Measurements from ENCODE around the gene NACC2.

NACC2 gene

DNA sequence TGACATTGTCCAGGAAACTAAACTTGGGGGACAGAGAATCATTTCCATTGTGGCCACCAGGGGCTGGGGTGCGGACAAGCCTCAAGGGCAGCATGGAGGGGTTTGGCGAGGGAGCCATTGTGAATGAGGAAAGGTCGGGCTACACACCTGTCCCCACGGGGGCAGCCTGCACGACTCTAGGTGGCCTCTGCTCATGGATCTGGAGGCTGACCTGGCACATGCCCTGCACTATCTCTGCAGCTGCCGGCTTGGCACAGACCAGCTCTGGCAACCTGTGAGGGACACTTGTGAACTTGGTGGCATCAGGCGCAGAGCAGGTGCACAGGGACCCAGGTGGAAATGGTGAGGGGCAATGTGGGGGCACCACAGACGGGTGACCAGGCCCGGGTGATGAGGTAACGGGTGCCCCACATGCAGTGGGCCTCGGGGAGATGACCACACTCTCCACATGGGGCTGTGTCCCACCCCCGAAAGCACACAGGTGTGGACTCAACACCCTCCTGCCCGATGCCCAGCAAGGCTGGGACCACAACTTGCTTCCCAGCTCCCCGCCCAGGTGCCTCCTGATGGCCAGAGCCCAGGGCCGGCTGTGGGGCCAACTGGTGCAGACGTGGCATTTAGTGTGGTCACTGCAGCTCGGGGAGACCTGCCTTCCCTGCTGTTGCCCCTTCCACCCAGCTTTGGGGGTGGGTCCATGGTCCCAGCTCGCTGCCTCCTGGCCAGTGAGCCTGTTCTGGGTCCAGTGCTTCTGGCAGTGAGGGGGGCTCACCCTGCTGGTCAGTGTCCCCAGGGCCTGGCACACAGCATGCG is 73.0 kb downstream of the NACC2 start:
- no peak for DNase-seq (ENCODE audit: low spot score)

DNA sequence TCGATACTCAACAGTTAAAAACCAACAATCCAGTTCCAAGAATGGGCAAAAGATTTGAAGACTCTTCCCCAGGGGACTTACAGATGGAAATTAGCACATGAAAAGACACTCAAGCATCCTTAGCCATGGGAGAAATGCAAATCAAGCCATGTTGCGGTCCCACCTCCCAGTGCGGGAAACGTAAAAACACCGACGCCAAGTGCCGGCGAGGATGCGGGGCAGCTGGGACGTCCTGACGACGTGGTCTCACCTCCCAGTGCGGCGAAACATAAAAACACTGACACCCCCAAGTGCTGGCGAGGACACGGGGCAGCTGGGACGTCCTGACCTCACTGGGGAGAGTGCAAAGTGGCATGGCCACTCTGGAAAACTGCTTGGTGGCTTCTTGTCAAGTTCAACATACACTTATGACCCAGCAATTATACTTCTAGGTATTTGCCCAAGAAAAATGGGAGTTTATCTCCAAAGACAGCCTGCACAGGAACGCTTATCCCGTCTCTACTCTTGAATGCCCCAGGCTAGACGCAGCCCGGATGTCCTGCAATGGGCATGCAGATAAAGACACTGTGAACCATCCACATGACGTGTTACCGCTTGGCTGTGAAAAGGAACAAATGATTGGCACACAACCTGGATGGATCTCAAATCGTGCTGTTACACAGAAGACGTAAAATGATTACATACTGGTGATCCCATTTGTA is 73.8 kb downstream of the NACC2 start:
- DNase-seq (ENCODE audit: low spot score), result no peak

DNA sequence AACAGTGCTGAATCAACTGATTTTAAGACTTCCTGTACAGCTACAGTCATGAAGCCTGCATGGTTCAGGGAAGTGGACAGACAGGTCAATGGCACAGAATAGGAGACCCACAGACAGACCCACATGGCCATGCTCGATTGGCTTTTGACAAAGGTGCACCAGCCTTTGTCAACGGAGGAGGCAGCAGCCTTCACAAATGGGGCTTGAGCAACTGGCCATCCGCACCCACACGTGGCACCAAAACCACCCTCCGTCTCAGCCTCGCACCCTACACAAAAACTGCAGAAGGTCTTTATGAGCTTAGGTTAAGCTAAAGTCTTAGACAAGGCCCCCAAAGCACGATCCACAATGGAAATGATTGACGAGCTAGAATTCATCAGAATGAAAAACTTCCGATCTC is 74.4 kb downstream of the NACC2 start:
- no peak for DNase-seq (ENCODE audit: low spot score)

DNA sequence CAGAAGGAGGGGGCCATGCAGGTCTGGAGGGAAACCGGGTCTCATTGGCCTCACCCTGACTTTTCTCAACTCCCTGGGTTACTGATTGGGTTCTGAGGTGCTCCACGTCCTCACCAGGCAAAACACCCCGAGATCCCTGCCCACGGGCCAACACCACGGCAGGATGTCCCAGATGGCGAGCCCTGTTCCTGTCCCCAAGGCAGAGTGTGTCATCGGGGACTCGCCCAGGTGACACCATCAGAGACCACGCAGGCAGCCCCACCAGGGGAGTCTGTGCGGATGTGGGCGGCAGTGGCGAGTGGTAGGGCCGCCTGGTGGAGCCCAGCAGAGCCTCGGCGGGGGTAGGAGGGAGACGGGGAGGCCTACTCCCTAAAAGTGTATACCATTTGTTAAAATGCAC is 74.9 kb downstream of the NACC2 start:
- DNase-seq (ENCODE audit: low spot score), result no peak

DNA sequence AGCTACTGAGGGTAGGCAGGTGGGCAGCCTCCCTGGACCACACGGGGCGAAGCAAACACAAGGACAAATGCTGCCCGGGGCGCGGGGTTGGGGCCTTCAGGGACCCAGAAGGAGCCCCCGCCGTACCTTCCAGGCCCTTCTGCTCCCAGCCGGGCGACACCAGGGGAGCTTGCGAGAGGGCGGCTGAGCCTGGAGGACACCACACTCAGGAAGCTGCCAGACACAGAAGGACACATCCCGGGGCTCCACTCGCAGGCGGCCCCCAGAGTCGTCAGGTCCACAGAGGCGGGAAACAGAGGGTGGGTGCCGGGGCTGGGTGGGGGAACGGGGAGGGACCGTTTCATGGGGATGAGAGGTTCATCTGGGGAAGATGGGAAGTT is 75.4 kb downstream of the NACC2 start:
- no peak for DNase-seq (ENCODE audit: low spot score)

DNA sequence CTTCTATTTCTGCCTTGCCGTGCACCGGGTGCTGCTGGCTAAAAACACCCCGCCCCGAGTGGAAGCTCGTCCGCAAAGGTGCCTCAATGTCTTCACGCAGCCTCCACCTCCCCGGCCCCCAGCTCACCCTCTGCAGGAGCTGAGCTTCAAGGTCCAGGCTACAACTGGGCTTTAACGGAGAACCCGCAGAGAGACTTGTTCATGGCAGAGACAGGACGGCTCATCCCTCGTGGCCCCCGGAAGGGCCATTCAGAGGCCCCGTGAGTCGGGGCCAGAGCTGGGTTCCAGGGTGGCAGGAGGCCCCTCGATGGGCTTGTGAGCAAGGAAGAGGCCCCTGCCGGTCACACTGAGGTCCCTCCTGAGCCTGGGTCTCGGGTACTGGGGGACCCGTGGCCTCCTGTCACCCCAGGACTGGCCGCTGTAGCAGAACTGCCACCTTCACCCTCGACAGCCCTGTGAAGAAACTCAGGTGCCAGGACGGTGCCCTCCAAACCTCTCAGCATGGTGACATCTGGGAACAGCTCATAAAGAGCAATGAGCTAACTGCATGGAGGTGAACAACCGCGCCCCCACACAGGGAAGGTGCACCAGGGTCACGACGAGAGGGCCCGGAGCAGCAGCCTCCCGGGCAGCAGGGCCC is 75.9 kb downstream of the NACC2 start:
- no peak for DNase-seq (ENCODE audit: low spot score)

DNA sequence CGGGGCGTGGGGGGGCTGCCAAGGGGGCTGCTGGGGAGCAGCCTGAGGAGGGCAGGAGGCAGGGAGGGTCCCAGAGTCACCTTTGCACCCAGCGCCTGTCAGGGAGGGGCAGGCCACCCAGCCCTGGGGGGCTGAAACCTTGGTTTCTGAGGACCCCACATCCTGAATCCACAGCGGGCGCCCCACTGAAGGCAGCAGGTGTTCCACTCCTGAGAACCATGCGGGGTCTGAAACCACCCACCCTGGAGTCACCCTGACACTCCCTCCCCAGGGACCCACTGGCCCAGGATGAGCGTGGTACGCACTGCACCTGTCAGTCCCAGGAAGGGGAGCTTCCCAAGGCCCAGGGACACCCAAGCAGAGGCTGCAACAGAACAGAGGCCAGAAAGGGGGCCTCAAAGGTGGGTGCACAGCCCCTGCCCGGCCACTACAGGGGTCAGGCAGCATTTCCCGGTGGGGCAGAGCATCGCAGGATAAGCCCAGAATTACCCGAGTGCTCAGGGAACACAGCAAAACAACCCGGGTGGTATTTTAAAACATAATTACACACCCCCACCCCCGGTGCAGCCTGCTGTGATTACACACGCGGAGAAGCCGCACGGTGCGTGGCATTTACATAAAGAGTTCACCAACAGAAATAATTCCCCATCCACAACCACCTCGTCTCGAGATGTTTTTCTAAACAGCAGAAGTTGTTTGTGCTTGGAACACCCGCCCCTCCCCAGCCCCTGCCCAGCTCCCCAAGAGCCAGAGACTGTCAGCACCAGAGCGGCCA is 76.6 kb downstream of the NACC2 start:
- no peak for DNase-seq (ENCODE audit: low spot score)

DNA sequence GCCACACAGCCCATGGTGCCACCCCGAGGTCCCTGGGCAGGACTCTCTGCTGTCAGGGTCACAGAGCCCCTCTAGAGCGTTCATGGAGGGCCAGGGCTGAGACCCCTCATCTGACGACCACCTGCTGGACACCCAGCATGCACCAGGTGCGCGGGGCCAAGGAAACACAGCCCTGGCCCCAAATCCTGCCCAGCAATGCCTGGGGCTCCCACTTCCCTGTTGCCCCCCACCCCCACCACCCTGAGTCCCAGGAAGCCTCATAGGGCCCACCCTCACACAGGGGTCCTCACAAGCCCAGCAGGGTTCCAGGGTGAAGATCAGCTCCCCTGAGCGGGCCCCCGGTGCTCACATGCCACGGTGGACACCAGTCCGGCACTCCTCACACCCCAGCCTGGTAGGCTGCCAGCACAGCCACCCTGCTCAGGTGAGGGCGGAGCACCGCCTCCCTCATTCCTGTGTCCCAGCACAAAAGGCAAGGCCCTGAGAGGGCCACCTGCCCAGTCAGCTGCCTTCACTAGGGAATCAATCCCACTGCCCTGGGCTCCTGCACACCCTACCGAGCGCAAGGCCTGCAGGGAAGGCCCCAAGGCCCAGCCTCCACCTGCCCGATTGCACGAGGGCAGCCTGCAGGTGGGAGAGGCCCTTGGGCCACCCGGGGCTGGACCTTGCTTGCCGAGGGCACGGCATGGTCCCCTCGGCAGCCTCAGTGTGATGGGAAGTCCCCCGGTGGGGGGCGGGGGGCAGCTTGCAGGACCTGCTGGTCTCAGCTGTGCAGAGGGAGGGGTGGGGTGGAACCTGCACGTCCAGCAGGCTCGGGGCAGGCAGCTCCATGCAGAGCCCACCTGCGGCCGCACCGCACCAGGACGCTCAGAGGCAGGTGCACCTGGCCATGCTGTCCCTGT is 77.5 kb downstream of the NACC2 start:
- no peak for DNase-seq (ENCODE audit: low spot score)

DNA sequence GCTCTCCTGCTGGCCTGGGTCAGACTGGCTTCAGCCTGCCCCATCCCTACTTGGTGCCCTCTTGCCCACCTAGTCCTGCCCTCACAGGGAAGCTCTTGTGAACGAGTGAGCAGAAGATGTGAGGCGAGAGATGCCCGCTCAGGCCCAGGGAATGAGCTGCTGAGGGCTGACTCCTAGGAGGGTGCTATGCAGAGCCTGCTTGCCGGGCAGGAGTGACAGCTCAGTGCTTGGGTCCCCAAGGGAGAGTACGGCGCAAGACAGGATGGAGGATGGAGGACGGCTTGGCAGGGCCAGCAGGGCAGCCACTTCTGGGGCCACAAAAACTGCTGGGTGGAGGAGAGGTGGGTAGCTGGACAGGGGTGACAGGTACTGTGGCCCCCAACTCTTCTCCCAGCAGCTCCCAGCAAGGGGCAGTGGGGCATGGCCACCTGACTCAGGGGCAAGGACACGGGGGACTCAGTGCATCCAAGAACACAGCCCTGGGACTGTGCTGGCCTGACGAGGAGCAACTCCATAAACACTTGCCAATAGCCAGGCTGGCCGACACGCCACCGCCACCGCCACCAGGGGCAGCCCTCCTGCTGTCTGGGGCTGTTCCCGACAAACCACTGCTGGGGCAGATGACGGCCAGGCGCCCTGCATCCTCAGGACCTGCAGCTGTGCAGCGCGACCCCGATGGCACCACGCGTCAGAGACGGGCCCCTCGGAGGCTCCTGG is 78.4 kb downstream of the NACC2 start:
- DNase-seq (ENCODE audit: low spot score), result no peak

DNA sequence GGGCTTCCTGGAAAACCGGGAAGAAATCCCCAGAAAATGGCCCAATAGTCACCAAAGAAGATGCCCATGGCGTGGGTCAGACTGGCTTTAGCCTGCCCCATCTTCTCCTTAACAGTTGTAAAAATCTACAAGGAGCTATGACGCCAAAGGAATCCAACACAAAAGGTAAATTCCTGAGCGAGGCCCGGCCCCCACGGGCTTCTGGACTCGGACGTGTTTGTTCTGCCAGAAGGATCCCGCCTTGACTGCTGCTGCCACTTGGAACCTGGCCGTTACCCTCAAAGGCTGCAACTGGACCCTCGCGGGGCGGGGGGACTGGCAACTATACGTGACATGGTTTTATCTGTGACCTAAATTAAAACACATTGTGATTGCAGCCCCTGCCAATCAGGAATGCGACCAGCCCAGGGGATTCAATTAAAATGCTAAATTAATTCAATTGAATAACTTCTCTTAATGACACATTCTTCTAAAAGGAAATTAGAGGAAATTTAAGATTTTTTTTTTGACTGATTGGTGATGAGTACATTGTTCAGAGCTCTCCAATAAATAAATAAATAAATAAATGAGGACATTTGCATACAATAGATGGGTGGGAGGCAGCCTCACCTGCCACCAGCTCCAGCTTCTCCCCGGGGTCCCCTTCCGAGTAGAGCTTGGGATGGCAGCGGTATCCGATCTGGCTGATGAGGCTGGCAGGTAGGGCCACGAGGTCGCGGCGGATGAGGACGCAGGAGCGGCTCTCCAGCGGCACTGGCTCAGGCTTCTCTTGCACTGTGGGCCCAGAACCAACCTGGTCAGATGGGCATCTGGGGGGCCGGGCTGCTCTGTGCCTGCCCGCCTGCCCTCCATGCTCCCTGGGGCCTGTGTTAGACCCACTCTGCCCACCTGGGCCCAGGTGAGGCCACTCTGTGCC is 79.2 kb downstream of the NACC2 start:
- no peak for DNase-seq (ENCODE audit: low spot score)

DNA sequence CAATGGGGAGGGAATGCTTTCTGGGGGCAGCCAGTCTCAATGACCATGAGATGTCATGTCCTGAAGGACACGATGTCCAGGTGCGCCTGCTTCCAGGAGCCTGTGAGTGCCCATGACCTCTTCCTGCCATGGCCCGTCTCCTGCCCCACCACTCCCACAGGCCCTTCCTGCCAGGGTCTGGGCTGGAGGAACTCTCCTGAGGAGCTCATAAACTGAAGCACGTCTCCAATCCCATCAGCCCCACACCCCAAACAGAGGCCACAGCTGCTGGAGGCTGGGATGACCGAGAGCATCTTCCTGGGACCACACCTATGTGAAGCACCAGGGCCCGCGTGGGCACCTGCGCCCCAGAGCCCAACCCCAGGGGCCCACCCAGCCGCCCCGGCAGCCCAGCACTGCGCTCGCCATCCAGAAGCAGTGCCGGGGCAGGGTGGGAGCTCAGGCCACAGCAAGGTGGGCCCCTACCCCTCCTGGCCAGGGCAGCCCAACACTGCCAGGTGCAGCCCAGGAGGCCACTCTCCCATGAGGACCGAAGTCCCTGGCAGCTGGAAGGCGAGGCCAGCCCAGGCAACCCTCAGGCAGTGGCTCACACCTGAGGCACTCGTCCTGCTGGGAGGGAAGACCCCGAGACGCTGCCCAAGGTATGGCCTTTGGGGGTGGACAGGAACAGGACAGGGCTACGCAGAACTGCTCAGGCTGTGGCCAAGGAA is 80.0 kb downstream of the NACC2 start:
- no peak for DNase-seq (ENCODE audit: low spot score)

DNA sequence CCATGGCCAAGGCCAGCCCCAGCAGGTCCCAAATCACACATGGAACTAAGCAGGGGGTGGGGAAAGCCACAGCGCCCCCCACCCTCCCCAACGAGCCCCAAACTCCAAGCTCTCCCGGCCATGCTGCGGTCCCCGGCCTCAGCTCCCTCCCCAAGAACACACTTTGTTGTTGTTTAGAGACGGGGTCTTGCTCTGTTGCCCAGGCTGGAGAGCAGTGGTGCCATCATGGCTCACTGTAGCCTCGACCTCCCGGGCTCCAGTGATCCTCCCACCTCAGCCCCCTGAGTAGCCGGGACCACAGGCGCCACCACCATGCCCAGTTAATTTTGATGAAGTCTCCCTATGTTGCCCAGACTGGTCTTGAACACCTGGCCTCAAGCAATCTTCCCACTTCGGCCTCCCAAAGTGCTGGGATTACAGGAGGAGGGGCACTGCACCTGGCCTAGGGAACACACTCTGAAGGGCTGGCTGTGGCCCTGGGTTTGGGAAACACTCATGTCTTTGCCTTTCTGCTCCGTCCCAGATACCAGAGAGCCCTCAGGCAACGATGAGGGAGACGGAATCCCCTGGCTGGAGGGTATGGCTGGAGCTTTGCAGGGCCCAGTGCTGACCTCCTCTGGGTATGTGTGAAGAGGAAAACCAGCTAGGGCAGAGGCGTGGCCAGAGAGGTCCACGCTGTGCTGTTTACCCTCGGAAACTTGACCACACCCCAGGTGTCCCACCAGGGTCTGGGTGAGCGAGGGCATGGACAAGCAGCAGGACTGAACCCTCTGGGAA is 80.8 kb downstream of the NACC2 start:
- no peak for DNase-seq (ENCODE audit: low spot score)

DNA sequence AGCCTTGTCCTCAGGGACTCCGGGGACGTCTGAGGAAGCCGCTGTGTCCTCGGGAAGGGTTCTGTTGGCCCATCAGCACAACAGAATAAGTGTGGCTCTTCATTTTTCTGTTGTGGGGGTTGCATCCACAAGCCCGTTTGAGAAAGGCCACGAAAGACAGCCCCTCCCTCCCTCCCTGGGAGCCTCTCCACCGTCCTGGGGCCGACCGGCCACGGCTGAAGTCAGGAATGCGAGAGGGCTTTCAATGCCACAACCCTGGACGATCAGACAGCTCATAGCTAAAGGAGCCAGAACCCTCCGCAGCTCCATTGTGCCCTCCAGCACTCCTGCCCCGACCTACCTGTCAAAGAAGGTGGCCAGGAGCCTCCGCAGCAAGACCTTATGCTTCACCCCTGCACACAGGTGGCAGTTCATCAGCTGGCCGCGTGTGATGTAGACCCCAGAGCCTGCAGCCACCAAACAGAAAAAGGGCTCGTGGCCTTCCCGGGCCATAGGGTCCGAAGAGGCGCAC is 81.5 kb downstream of the NACC2 start:
- no peak for DNase-seq (ENCODE audit: low spot score)

DNA sequence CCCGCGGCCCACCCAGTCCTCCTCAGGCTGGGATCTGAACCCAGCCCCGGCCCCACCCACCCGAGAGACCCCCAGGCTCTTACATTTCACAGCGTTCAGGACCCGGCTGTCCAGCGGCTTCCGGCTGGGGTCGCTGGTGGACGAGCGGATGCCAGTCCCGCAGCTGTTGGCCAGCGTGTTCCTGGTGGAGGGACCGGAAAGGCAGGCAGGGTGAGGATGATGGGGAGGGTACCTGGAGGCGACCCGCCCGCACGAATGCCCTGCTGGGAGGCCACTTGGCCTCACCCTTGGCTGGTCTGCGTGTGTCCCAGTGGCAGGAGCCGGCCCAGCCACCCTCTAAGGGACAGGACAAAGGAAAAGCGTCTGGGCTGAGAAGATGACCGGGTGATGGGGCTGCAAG is 82.0 kb downstream of the NACC2 start:
- DNase-seq (ENCODE audit: low spot score), result no peak

DNA sequence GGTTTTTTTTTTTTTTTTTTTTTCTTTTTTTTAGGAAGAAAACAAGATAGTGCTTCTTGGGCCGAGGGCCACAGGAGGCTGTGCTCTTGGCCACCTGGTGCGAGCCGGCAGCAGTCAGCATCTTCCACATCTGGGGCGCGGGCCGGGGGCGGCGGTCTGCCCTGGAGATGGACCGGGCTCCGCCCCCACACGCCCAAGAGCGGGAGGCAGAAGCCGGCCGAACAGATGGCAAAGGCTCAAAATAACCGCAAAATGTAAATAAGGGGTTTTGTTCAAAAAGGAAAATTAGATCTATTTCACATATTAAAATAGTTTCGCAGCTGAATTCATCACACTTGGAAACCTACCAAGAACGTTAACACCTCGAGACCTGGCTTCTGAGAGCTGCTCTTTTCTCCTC is 82.4 kb downstream of the NACC2 start:
- no peak for DNase-seq (ENCODE audit: low spot score)

DNA sequence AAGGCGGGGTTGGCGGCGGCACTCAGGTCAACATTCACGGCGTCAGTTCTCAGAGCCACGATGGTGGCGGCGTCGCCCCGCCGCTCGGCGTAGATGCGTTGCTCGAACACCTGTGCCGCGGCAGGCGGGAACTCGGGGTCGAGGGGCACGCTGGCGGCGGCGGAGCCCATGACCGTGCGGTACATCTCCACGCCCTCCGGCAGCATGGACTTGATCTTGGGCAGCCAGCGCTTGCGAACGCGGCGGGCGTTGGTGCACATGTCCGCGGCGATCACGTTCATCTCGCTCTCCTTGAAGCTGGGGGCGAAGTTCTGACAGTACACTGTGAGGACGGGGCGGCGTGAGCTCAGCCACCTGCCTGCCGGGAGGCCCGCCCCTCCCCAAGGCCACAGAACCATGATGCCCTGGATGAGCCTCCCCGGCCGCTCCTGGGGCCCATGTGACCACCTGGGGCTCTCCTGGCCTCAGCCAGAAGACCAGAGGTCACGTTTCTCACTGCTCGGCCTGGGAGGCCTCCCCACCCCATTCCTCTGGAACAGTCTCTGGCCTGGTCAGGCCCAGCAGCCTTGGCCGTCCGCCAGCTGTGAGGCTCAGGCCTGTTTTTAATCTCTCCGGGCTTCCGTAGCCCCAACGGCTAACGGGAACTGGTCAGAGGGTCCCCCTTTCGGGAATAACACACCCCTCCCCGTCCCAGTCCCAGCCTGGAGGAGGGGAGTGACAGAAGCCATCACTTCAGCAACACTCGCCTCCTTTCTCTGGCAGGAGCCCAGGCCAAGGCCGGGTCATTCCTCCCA is 83.2 kb downstream of the NACC2 start:
- DNase-seq (ENCODE audit: low spot score), result no peak

DNA sequence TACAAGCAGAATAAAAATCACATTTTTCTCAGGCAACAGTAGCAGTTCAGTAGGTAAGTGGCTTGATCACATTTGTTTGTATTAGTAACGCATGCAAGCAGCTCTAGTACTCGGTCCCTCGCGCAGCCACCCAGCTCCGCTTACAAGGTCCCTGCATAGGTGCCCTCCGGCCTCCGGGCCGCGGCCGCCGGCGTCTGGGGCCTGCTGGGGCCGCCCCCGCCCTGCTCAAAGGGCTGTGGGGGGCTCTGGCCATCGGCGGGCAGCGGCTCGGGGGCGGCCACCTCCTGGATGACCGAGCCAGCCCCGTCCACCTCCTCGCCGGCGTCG is 83.8 kb downstream of the NACC2 start:
- no peak for DNase-seq (ENCODE audit: low spot score)

Data from RKO (cell line).